Measurements from ENCODE around the gene MCF2L2.

Gene MCF2L2

DNA sequence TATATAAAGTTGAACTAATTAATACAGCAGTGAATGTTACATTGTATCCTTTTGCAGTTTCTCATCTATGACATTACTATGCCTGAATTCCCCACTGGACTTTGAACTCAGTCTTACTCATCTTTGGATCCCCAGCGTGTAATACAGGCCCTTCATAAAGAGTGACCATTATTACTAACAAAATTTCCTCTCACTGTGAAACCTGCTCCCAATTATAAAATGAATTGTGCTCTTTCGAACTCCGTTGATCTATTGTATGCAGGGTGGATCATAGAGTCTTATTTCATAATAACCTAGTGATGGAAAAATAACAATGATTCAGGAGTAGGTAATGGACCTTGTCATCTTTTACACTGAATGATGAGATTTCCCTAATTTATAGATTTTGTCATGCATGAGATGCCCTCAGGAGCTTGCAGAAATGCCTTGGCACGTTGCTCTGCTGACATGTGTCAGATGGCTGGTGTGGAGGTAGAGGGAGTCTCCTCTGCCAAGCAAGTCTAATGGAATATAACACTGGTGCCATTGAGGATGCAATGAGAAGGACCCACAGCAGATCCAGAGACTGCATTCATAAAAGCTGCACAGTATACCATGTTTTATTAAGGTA is 149.8 kb downstream of the MCF2L2 start:
- TF ChIP-seq, protein P1, sequence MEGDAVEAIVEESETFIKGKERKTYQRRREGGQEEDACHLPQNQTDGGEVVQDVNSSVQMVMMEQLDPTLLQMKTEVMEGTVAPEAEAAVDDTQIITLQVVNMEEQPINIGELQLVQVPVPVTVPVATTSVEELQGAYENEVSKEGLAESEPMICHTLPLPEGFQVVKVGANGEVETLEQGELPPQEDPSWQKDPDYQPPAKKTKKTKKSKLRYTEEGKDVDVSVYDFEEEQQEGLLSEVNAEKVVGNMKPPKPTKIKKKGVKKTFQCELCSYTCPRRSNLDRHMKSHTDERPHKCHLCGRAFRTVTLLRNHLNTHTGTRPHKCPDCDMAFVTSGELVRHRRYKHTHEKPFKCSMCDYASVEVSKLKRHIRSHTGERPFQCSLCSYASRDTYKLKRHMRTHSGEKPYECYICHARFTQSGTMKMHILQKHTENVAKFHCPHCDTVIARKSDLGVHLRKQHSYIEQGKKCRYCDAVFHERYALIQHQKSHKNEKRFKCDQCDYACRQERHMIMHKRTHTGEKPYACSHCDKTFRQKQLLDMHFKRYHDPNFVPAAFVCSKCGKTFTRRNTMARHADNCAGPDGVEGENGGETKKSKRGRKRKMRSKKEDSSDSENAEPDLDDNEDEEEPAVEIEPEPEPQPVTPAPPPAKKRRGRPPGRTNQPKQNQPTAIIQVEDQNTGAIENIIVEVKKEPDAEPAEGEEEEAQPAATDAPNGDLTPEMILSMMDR (IDR thresholded peaks at IDR 0.05; ENCODE audit: low read depth, low read length, missing control alignments) = no peak
- H3K4me3 ChIP-seq (ENCODE audit: low read depth, low read length) = no peak overlapping the region
- in situ Hi-C loops (cut with HindIII; ENCODE audit: low pct_ligation_motif_present, low sequenced_read_pairs) = no loop called here
- no peak for DNase-seq
- H3K27me3 ChIP-seq (replicated peaks) = no peaks in the 10 kb centered on the region
- no peaks in the 10 kb centered on the region for H3K36me3 ChIP-seq (replicated peaks)
- no peak overlapping the region for H3K27ac ChIP-seq

DNA sequence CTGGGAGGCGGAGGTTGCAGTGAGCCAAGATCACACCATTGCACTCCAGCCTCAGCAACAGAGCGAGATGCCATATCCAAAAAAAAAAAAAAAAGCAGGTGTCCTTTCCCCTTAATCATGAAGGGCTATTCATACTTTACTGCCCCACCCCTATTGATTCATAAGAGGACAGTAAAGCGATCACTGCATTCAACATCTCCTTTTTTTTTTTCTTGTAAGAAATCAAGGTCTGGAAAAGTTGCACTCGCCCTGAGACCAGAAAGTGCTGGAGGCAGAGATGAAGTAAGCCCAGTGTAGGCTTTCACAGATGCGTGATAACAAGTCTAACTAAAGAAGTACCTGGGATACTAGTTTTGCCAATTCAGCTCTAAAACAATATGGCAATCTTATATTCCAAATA is 151.2 kb downstream of the MCF2L2 start:
- in situ Hi-C loops (cut with HindIII; ENCODE audit: low pct_ligation_motif_present, low sequenced_read_pairs) = no loop called here

GRCh38 chr3:183275937-183276336 is 152.5 kb downstream of the MCF2L2 start:
- no peak for DNase-seq
- H3K36me3 ChIP-seq (replicated peaks) = no peaks in the 10 kb centered on the region
- in situ Hi-C loops (cut with HindIII; ENCODE audit: low pct_ligation_motif_present, low sequenced_read_pairs) = no loop called here
- no peak overlapping the region for H3K27ac ChIP-seq
- no peaks in the 10 kb centered on the region for H3K27me3 ChIP-seq (replicated peaks)
- TF ChIP-seq, protein P1 (IDR thresholded peaks at IDR 0.05; ENCODE audit: low read depth, low read length, missing control alignments) = no peak
- no peak overlapping the region for H3K4me3 ChIP-seq (ENCODE audit: low read depth, low read length)

More for the DNA sequence above, 151.2 kb downstream of the MCF2L2 start:
- no peak for DNase-seq
- H3K36me3 ChIP-seq (replicated peaks) = no peaks in the 10 kb centered on the region
- no peak overlapping the region for H3K27ac ChIP-seq
- no peaks in the 10 kb centered on the region for H3K27me3 ChIP-seq (replicated peaks)
- TF ChIP-seq, protein P1 (IDR thresholded peaks at IDR 0.05; ENCODE audit: low read depth, low read length, missing control alignments) = no peak
- H3K4me3 ChIP-seq (ENCODE audit: low read depth, low read length) = no peak overlapping the region

GRCh38 chr3:183275418-183275817 is 153.0 kb downstream of the MCF2L2 start:
- no peak overlapping the region for H3K27ac ChIP-seq
- in situ Hi-C loops (cut with HindIII; ENCODE audit: low pct_ligation_motif_present, low sequenced_read_pairs) = no loop called here
- peaks cover under 1% of the 10 kb centered on the region for H3K36me3 ChIP-seq (replicated peaks)
- TF ChIP-seq, protein P1 (IDR thresholded peaks at IDR 0.05; ENCODE audit: low read depth, low read length, missing control alignments) = no peak
- no peaks in the 10 kb centered on the region for H3K27me3 ChIP-seq (replicated peaks)
- peak; percentile 51 for DNase-seq
- H3K4me3 ChIP-seq (ENCODE audit: low read depth, low read length) = no peak overlapping the region

DNA sequence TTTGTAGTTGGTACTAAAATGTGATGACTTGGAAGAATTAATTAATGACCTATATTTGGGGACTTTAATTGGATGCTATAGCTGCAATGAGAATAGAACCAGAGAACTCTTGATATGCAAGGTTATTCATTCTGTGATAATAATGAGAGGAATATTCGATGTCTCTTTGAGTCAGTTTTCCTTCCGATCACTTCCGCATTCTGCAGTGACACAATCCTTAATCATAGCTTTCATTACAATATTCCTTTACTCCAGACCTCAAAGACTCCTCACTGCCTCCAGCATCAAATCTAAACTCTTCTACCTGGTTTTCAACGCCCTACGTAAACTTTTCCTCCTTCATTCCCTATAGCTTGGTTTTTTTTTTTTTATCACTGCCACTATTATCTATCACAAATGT is 153.8 kb downstream of the MCF2L2 start:
- no peak overlapping the region for H3K27ac ChIP-seq

More for the DNA sequence above, 153.8 kb downstream of the MCF2L2 start:
- peaks cover 9% of the 10 kb centered on the region for H3K36me3 ChIP-seq (replicated peaks)
- no peaks in the 10 kb centered on the region for H3K27me3 ChIP-seq (replicated peaks)
- in situ Hi-C loops (cut with HindIII; ENCODE audit: low pct_ligation_motif_present, low sequenced_read_pairs) = no loop called here
- TF ChIP-seq, protein P1 (IDR thresholded peaks at IDR 0.05; ENCODE audit: low read depth, low read length, missing control alignments) = no peak
- no peak for DNase-seq
- no peak overlapping the region for H3K4me3 ChIP-seq (ENCODE audit: low read depth, low read length)
